Endothelial cell of umbilical vein (primary cell): Measurements from ENCODE around the gene SLC23A2.

ENCODE experiments used
- CTCF ChIP-seq, 2 donors: IDR thresholded peaks; 1 replicate in 1 of 2; 2 replicates in 1 of 2; pipeline ENCODE4 v1.5.1; 2011; ENCODE audit warnings: low read length in 2 of 2, mild to moderate bottlenecking in 2 of 2, moderate library complexity in 2 of 2, control low read depth in 1 of 2, inconsistent platforms in 1 of 2, low read depth in 1 of 2; ENCODE audit not compliant: insufficient read depth in 1 of 2; ENCODE audit errors: extremely low read depth in 1 of 2
- EZH2 ChIP-seq: IDR thresholded peaks from 2 replicates; pipeline ENCODE4 v1.6.1; 2012; ENCODE audit warnings: borderline replicate concordance, low read depth, mild to moderate bottlenecking, moderate library complexity, low read length, inconsistent platforms; ENCODE audit not compliant: severe bottlenecking
- TF ChIP-seq, protein P1 (sequence below): IDR thresholded peaks from 2 replicates; pipeline ENCODE4 v1.6.1; 2011; ENCODE audit not compliant: insufficient read depth, insufficient read length

GRCh38 chr20:4987130-4987529, 14.2 kb downstream of the SLC23A2 start:
- TF ChIP-seq, protein P1, sequence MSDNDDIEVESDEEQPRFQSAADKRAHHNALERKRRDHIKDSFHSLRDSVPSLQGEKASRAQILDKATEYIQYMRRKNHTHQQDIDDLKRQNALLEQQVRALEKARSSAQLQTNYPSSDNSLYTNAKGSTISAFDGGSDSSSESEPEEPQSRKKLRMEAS, result no peak
- no peak for TF ChIP-seq CTCF (IDR thresholded peaks at IDR 0.05; ENCODE audit: extremely low read depth in 1 of 2, insufficient read depth in 1 of 2, low read depth in 1 of 2, low read length in 2 of 2)
- TF ChIP-seq EZH2, result no peak
